Stimulated activated CD8-positive, alpha-beta memory T cell treated with anti-CD3 and anti-CD28 coated beads, Interleukin-7, amount 100 ng/mL, for 24 hours (primary cell): ENCODE measurements around the gene TRPV4.
A peak's percentile ranks its signal among the peaks of the same experiment; 100 is the strongest.

ENCODE experiments used
- DNase-seq: peaks from one replicate; pipeline ENCODE4 v3.0.0-alpha.2; 2020; ENCODE audit warnings: low read depth

TRPV4 gene

GRCh38 chr12:109776624-109777023, 56.6 kb downstream of the TRPV4 start:
- DNase-seq: no peak

- DNase-seq: peak; percentile 57
Observed at GRCh38 chr12:109775172-109775881, 57.9 kb downstream of the TRPV4 start.

- no peak for DNase-seq
Observed at GRCh38 chr12:109773384-109774011, 59.7 kb downstream of the TRPV4 start.

- DNase-seq: no peak
Observed at GRCh38 chr12:109772622-109773321, 60.4 kb downstream of the TRPV4 start.

- DNase-seq: no peak
Observed at GRCh38 chr12:109771746-109772621, 61.2 kb downstream of the TRPV4 start.

GRCh38 chr12:109770861-109771670, 62.1 kb downstream of the TRPV4 start:
- DNase-seq: no peak

DNA sequence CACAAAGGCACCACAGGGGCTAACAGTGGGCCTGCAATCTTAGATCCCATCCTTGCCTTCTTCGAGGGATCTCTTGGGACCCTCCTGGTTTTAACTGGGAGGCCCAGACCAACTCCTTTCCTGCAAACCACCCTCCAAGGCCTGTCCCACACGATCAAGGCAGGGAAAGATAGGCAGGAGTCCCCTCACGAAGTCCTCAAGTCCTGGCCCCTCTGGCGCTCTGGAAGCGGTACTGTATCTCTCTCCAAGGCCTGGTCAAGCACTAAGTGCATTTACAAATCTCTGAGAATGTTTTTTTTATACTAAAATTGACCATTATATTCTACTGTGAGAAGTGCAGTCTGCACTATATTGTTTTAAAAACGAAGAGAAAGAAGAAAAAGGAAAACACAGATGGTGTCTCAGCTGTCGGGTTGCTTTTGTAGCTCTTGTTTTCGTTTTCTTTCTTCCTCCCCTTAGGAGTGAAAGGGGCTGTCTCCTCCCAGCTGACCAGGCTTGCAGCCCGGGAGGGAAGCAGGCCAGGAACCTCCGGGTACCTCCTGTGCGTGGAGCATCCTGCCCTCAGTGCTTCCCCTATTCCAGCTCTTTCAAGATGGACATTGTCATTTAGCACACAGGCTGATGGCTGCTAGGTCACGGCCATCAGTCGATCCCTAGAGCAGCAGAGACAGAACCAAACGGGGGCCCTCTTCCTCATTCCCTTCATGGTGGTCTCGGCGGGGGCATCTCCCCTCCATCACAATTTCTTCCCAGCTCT, 62.9 kb downstream of the TRPV4 start:
- no peak for DNase-seq

- no peak for DNase-seq
Observed at GRCh38 chr12:109768901-109769670, 64.1 kb downstream of the TRPV4 start.

GRCh38 chr12:109767991-109768900, 65.0 kb downstream of the TRPV4 start:
- DNase-seq: no peak

- no peak for DNase-seq
Observed at GRCh38 chr12:109767456-109767855, 65.7 kb downstream of the TRPV4 start.

GRCh38 chr12:109766251-109766778, 66.9 kb downstream of the TRPV4 start:
- DNase-seq: no peak

- no peak for DNase-seq
Observed at GRCh38 chr12:109765446-109765810, 67.8 kb downstream of the TRPV4 start.

DNA sequence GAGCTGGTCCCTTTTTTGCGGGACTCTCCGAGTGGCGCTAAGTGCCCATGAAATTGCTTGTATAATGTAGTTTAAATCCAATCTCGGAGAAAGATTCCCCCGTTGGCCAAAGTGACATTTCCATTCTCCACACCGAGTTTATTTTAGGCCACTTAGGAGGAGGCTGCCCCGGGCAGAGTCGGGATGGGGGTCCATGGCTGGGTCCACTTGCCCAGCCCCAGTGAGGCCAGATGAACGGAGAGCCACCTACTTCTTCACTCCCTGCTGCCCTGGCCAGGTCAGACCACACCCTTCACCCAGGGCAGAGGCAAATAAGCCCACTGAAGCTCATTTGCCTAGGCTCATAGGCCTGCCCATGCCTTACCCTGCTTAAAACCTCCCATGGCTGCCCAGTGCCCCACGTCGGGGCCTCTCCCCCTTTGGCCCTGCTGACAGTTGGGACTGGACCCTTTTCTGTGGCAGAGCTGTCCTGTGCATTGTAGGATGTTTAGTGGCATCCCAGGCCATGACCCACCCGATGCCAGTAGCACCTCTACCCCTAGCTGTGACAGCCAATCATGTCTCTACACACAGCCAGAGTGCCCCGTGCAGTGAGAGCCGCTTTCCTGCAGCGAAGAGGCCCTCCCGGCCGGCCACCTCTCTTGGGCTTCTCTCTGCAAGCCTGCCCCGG, 68.3 kb downstream of the TRPV4 start:
- no peak for DNase-seq

- DNase-seq: no peak
Observed at GRCh38 chr12:109764123-109764522, 69.1 kb downstream of the TRPV4 start.

- DNase-seq: no peak
Observed at GRCh38 chr12:109763201-109763841, 69.9 kb downstream of the TRPV4 start.

DNA sequence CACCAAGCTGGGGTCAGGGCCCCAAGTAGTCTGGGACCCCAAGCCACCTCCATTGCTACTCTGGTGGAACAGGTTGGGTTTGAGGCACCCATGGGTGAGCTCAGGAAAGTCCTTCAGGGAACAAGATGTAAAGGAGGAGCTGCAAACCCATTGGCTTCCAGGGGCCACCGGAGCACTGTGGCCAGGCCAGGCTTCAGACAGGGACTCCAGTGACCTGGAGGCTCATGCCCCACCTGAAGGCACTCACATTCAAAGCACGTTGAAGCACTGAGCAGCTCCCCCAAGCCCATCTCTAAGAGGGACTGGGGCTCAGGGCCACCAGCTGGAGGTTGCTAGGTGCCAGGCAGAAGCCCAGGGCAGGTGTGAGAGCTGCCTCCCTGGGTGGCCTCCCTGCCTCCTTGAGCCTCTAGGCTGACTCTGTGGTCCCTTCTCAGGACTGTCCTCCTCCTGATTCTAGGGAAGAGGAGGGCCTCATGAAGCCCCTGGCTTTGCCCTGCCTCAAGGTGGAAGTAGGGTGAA, 70.5 kb downstream of the TRPV4 start:
- DNase-seq: no peak

DNA sequence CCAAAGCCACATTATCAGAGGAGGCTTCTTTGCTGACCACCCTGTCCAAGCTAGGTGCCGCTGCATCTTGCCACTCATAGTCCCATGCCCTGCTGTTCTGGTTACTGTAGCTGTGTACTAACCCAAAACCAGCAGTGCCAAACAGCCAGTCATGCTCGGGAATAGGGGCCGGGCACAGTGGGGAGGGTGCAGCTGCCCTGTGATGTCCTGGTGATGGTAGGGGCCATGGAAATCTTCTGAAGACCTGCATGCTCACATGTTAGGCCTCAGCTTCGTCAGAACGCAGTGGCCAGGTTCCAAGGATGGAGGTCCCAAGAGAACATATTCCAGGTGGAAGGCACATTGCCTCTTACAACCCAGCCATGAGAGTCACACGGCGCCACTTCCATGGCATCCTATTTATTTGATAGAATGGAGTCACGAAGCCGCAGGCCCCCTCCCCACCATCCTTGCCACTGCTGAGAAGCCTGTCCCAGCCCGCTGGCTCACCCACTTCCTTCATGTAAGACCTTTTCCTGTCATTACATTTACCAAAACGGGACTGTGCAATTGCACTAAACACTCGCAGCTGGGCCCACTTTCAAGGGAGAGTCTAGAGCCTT, 71.0 kb downstream of the TRPV4 start:
- DNase-seq: no peak
